IMR-90 (cell line): ENCODE data around the gene COA5. TPM values are rescaled to one million over a fixed set of nuclear protein-coding genes. Genes with fewer than 3 reads are reported as not detected.

Source experiments
- ATAC-seq: fragments of 200-7000 bp; cut with Tn5 transposase; 2 replicates; pipeline ENCODE4 v1.9.1; 2020; ENCODE audit warnings: low read depth, mild to moderate bottlenecking, moderate library complexity
- BruUV-seq: library from RNA; stranded (reverse); fragments of 400-500 nt; replicated peaks from 2 replicates; lab custom pipeline; 2021; lab: Mats Ljungman, UMichigan
- CTCF ChIA-PET: fragments of 300-600 bp; formaldehyde crosslinking; extraction: SDS; loops from one replicate; lab custom pipeline; 2021; ENCODE audit warnings: antibody characterized with exemption; lab: Yijun Ruan, JAX
- POLR2A ChIA-PET: fragments of 300-600 bp; sonication (Branson Sonifier 250); formaldehyde crosslinking; loops from one replicate; lab custom pipeline; 2022; ENCODE audit warnings: antibody characterized with exemption; ENCODE audit not compliant: unreplicated experiment; lab: Charles Lee
- DNase-seq: peaks from one replicate; pipeline ENCODE4 v3.0.0; 2013
- H2AFZ ChIP-seq: replicated peaks from 2 replicates; pipeline ENCODE3; 2013; ENCODE audit warnings: low read length, mild to moderate bottlenecking; ENCODE audit not compliant: poor library complexity
- H2AK5ac ChIP-seq: 2 replicates; pipeline ENCODE4 v1.6.1; 2013; ENCODE audit warnings: low read depth, low read length, inconsistent platforms
- H2AK9ac ChIP-seq: replicated peaks from 2 replicates; pipeline ENCODE3; 2013; ENCODE audit warnings: mild to moderate bottlenecking, low read depth, low read length, moderate library complexity; ENCODE audit not compliant: poor library complexity
- H2BK120ac ChIP-seq: 2 replicates; pipeline ENCODE4 v1.6.1; 2013; ENCODE audit warnings: low read depth, low read length, inconsistent platforms
- H2BK15ac ChIP-seq: 3 replicates; pipeline ENCODE4 v1.6.1; 2013; ENCODE audit warnings: low read depth, low read length, inconsistent platforms
- H2BK20ac ChIP-seq: 2 replicates; pipeline ENCODE4 v1.6.1; 2013; ENCODE audit warnings: low read depth, mild to moderate bottlenecking, inconsistent platforms, low read length, moderate library complexity
- H2BK5ac ChIP-seq: 2 replicates; pipeline ENCODE4 v1.6.1; 2013; ENCODE audit warnings: mild to moderate bottlenecking, low read depth, low read length, inconsistent platforms; ENCODE audit not compliant: poor library complexity, severe bottlenecking
- H3K14ac ChIP-seq: replicated peaks from 2 replicates; pipeline ENCODE4 v1.6.1; 2013; ENCODE audit warnings: low read depth, low read length, inconsistent platforms
- H3K18ac ChIP-seq: 2 replicates; pipeline ENCODE4 v1.6.1; 2013; ENCODE audit warnings: low read depth, low read length, control low read depth
- H3K23ac ChIP-seq: 2 replicates; pipeline ENCODE4 v1.6.1; 2013; ENCODE audit warnings: low read depth, low read length, inconsistent platforms
- H3K27ac ChIP-seq: 2 replicates; pipeline ENCODE4 v1.5.1; 2013; ENCODE audit warnings: mild to moderate bottlenecking, control low read depth, low read length; ENCODE audit not compliant: insufficient read depth
- H3K27me3 ChIP-seq: 2 replicates; pipeline ENCODE4 v1.6.1; 2013; ENCODE audit warnings: low read length; ENCODE audit not compliant: control insufficient read depth, insufficient read depth
- H3K36me3 ChIP-seq: 2 replicates; pipeline ENCODE4 v1.6.1; 2013; ENCODE audit warnings: low read length, mixed read lengths; ENCODE audit not compliant: control insufficient read depth, insufficient read depth
- H3K4ac ChIP-seq: 2 replicates; pipeline ENCODE4 v1.6.1; 2013; ENCODE audit warnings: low read depth, low read length, inconsistent platforms
- H3K4me1 ChIP-seq: 2 replicates; pipeline ENCODE4 v1.6.1; 2013; ENCODE audit warnings: low read length, mixed read lengths; ENCODE audit not compliant: control insufficient read depth, insufficient read depth
- H3K4me2 ChIP-seq: 2 replicates; pipeline ENCODE4 v1.6.1; 2013; ENCODE audit warnings: low read depth, mild to moderate bottlenecking, control low read depth, low read length, moderate library complexity
- H3K4me3 ChIP-seq: 2 replicates; pipeline ENCODE4 v1.5.1; 2013; ENCODE audit warnings: low read depth, mild to moderate bottlenecking, control low read depth, low read length, moderate library complexity; ENCODE audit not compliant: insufficient read depth
- H3K56ac ChIP-seq: 2 replicates; pipeline ENCODE4 v1.6.1; 2013; ENCODE audit warnings: low read length, inconsistent platforms; ENCODE audit not compliant: insufficient read depth; ENCODE audit errors: extremely low read depth
- H3K79me1 ChIP-seq, 2 experiments: 2 replicates each; pipeline ENCODE4 v1.6.1; 2013; ENCODE audit warnings: low read length in 2 of 2, inconsistent platforms in 1 of 2, low read depth in 1 of 2
- H3K9ac ChIP-seq: 2 replicates; pipeline ENCODE4 v1.6.1; 2013; ENCODE audit warnings: low read depth, low read length, control low read depth
- H3K9me1 ChIP-seq: 2 replicates; pipeline ENCODE4 v1.6.1; 2013; ENCODE audit warnings: low read length, inconsistent platforms; ENCODE audit not compliant: insufficient read depth
- H3K9me3 ChIP-seq: 2 replicates; pipeline ENCODE4 v1.6.1; 2013; ENCODE audit warnings: low read length; ENCODE audit not compliant: control insufficient read depth, insufficient read depth
- H4K20me1 ChIP-seq: 2 replicates; pipeline ENCODE4 v1.6.1; 2013; ENCODE audit warnings: low read length, inconsistent platforms; ENCODE audit not compliant: insufficient read depth
- H4K5ac ChIP-seq: 2 replicates; pipeline ENCODE4 v1.6.1; 2013; ENCODE audit warnings: mild to moderate bottlenecking, low read depth, low read length, control low read depth
- H4K8ac ChIP-seq, 2 experiments: 2 replicates each; pipeline ENCODE4 v1.6.1; 2013; ENCODE audit warnings: low read depth in 2 of 2, low read length in 2 of 2, control low read depth in 1 of 2, inconsistent platforms in 1 of 2
- H4K91ac ChIP-seq: 2 replicates; pipeline ENCODE4 v1.6.1; 2013; ENCODE audit warnings: low read depth, low read length, inconsistent platforms; ENCODE audit not compliant: insufficient read depth
- BHLHE40 ChIP-seq: fragments of 150-350 bp; IDR thresholded peaks from 2 replicates; pipeline ENCODE4 v1.6.1; 2016; ENCODE audit warnings: mild to moderate bottlenecking, low read depth, low read length
- CEBPB ChIP-seq: IDR thresholded peaks from 2 replicates; pipeline ENCODE4 v1.6.1; 2012; ENCODE audit warnings: low read depth, low read length, improper control_type of control experiment
- CHD1 ChIP-seq: IDR thresholded peaks from 2 replicates; pipeline ENCODE4 v1.6.1; 2012; ENCODE audit warnings: low read depth, low read length, improper control_type of control experiment
- CTCF ChIP-seq: conservative IDR thresholded peaks from 2 replicates; pipeline ENCODE4 v1.5.1; 2012; ENCODE audit warnings: mild to moderate bottlenecking, low read depth, low read length, improper control_type of control experiment
- ELK1 ChIP-seq: fragments of 150-350 bp; IDR thresholded peaks from 2 replicates; pipeline ENCODE4 v1.6.1; 2016; ENCODE audit warnings: low read depth, mild to moderate bottlenecking, low read length, moderate library complexity, borderline replicate concordance
- FOS ChIP-seq: fragments of 150-350 bp; IDR thresholded peaks from 2 replicates; pipeline ENCODE4 v1.6.1; 2016; ENCODE audit warnings: low read depth, low read length
- MAFK ChIP-seq: IDR thresholded peaks from 2 replicates; pipeline ENCODE4 v1.6.1; 2012; ENCODE audit warnings: low read depth, low read length, improper control_type of control experiment
- MAZ ChIP-seq: IDR thresholded peaks from 2 replicates; pipeline ENCODE4 v1.6.1; 2012; ENCODE audit warnings: low read depth, mild to moderate bottlenecking, low read length, improper control_type of control experiment, moderate library complexity, borderline replicate concordance
- MXI1 ChIP-seq: IDR thresholded peaks from 2 replicates; pipeline ENCODE4 v1.6.1; 2012; ENCODE audit warnings: low read depth, mild to moderate bottlenecking, low read length, moderate library complexity, borderline replicate concordance
- NFE2L2 ChIP-seq: fragments of 150-350 bp; IDR thresholded peaks from 2 replicates; pipeline ENCODE4 v1.6.1; 2016; ENCODE audit warnings: low read depth, mild to moderate bottlenecking, low read length
- RAD21 ChIP-seq: IDR thresholded peaks from 2 replicates; pipeline ENCODE4 v1.6.1; 2012; ENCODE audit warnings: low read length, improper control_type of control experiment
- RCOR1 ChIP-seq: IDR thresholded peaks from 2 replicates; pipeline ENCODE4 v1.6.1; 2012; ENCODE audit warnings: mild to moderate bottlenecking, low read length, improper control_type of control experiment; ENCODE audit not compliant: insufficient replicate concordance
- RFX5 ChIP-seq: IDR thresholded peaks from 2 replicates; pipeline ENCODE4 v1.8.0; 2012; ENCODE audit warnings: low read depth, mild to moderate bottlenecking, low read length, moderate library complexity
- SMC3 ChIP-seq: fragments of 150-350 bp; IDR thresholded peaks from 2 replicates; pipeline ENCODE4 v1.6.1; 2016; ENCODE audit warnings: low read depth, mild to moderate bottlenecking, antibody characterized with exemption, low read length, moderate library complexity
- USF2 ChIP-seq: fragments of 150-350 bp; IDR thresholded peaks from 2 replicates; pipeline ENCODE4 v1.6.1; 2017; ENCODE audit warnings: mild to moderate bottlenecking, antibody characterized with exemption, low read length, low read depth
- WGBS, 2 experiments: methylation state at CpG; one replicate each; pipeline versions ENCODE4 v1.1.5 to v1.1.7; 2013; ENCODE audit warnings: missing lambda C conversion rate in 2 of 2; ENCODE audit not compliant: insufficient read length in 1 of 2; ENCODE audit errors: extremely low coverage in 2 of 2; 5-methylcytosine and 5-hydroxymethylcytosine counted together
- dilution Hi-C: fragments of 300-500 bp; cut with HindIII; formaldehyde crosslinking; loops from one replicate; pipeline ENCODE4 v1.14.3; 2018; ENCODE audit warnings: low sequenced_read_pairs; ENCODE audit not compliant: unreplicated experiment
- in situ Hi-C: fragments of 300-500 bp; cut with MboI; formaldehyde crosslinking; loops from 3 replicates; pipeline ENCODE4 v1.14.3; 2019; ENCODE audit warnings: low sequenced_read_pairs, inconsistent platforms, mixed read lengths
- intact Hi-C: fragments of 100-400 bp; cut with micrococcal nuclease; formaldehyde crosslinking; loops from 2 replicates; pipeline ENCODE4 v1.10.0; 2022
- polyA plus RNA-seq, 3 experiments: library from polyadenylated mRNA; depleted of rRNA; stranded (reverse); fragments of >200 nt; gene quantifications; 2 replicates each; pipeline ENCODE4 v1.2.3, GENCODE V29; 2012; ENCODE audit warnings: low replicate concordance in 1 of 3
- total RNA-seq: library from RNA; depleted of rRNA; stranded (reverse); fragments of >200 nt; gene quantifications from 2 replicates; pipeline ENCODE4 v1.2.3, GENCODE V29; 2012

The COA5 gene
- total and polyA plus RNA-seq, 2 of the 4 experiments (the other 2 are of a cell fraction): 8.4 to 14.2 TPM

- Histone ChIP-seq H2AK9ac (no peak overlapping the region), H4K8ac (no peak overlapping the region), H4K91ac (no peak overlapping the region), H3K9me3 (no peaks in the 10 kb centered on the region), H2BK15ac (no peak overlapping the region), H2BK20ac (no peak overlapping the region), H3K18ac (no peak overlapping the region), H3K4me3 (no peak overlapping the region), H2AFZ (no peak overlapping the region), H2AK5ac (no peak overlapping the region), H3K27ac (no peak overlapping the region), H4K20me1 (peaks cover 9% of the 10 kb centered on the region; the same call in 1 of the 2 replicates), H3K4ac (no peak overlapping the region), H3K4me2 (no peak overlapping the region), H3K9me1 (peaks cover 17% of the 10 kb centered on the region), H3K14ac (no peak overlapping the region), H4K5ac (no peak overlapping the region), H3K36me3 (peaks cover 27% of the 10 kb centered on the region), H3K27me3 (no peaks in the 10 kb centered on the region), H3K79me1 (peaks cover 0 to 4% of the 10 kb centered on the region in 2 experiments; a peak in 1 of 4 replicates), H2BK5ac (no peak overlapping the region), H2BK120ac (no peak overlapping the region), H3K4me1 (peaks cover 9% of the 10 kb centered on the region), H3K23ac (no peak overlapping the region), H3K56ac (no peak overlapping the region), H3K9ac (no peak overlapping the region)
- no CpG with 5 or more reads among the region's 17 CpGs for WGBS, 2 experiments
- DNase-seq: no peak
- POLR2A ChIA-PET: no interaction called here
- no TSS peak for BruUV-seq
- CTCF ChIA-PET: no interaction called here
- dilution Hi-C loops (no loop called here), intact Hi-C loops (no loop called here), in situ Hi-C loops (no loop called here)
- no peak for TF ChIP-seq SMC3
- no peak for TF ChIP-seq CTCF
- no peak for TF ChIP-seq BHLHE40
- TF ChIP-seq MAFK: no peak
- TF ChIP-seq RAD21: no peak
- no peak for TF ChIP-seq RCOR1
- no peak for TF ChIP-seq FOS
- no peak for TF ChIP-seq CEBPB
- TF ChIP-seq MAZ: no peak
- TF ChIP-seq USF2: no peak
- TF ChIP-seq NFE2L2: no peak
- no peak for TF ChIP-seq CHD1
- no peak for TF ChIP-seq ELK1
- TF ChIP-seq RFX5: no peak
- no peak for TF ChIP-seq MXI1
- ATAC-seq: no peak
These were observed 43.7 kb downstream of the COA5 start for GRCh38 chr2:98564541-98565132.
